BLaER1 treated with 17β-estradiol and CSF1 and Interleukin-3, amounts not matched to agents 10 nM and 100 nM (cell line): ENCODE results near the gene SLC25A25.
A peak's percentile ranks its signal among the peaks of the same experiment; 100 is the strongest.

ENCODE experiments used
- H3K27ac ChIP-seq, 11 experiments: shearing (Covaris generic); formaldehyde crosslinking; 2 replicates each; pipeline ENCODE4 v1.8.1; 2022
- H3K27me3 ChIP-seq, 11 experiments: shearing (Covaris generic); formaldehyde crosslinking; 2 replicates each; pipeline ENCODE4 v1.8.1; 2022
- H3K36me3 ChIP-seq, 11 experiments: shearing (Covaris generic); formaldehyde crosslinking; 2 replicates each; pipeline ENCODE4 v1.8.1; 2022
- H3K4me1 ChIP-seq, 10 experiments: shearing (Covaris generic); formaldehyde crosslinking; 2 replicates each; pipeline ENCODE4 v1.8.1; 2022
- H3K4me2 ChIP-seq, 11 experiments: shearing (Covaris generic); formaldehyde crosslinking; 2 replicates each; pipeline ENCODE4 v1.8.1; 2022
- H3K4me3 ChIP-seq, 10 experiments: shearing (Covaris generic); formaldehyde crosslinking; 2 replicates each; pipeline ENCODE4 v1.8.1; 2022
- H3K9ac ChIP-seq, 11 experiments: shearing (Covaris generic); formaldehyde crosslinking; 2 replicates each; pipeline ENCODE4 v1.8.1; 2022
- H3K9me3 ChIP-seq, 11 experiments: shearing (Covaris generic); formaldehyde crosslinking; replicated peaks in 1 of 11; 2 replicates each; pipeline ENCODE4 v1.8.1; 2022
- H4K20me1 ChIP-seq, 11 experiments: shearing (Covaris generic); formaldehyde crosslinking; 2 replicates each; pipeline ENCODE4 v1.8.1; 2022
- Cebpa-rat ChIP-seq, 11 experiments: shearing (Covaris generic); IDR thresholded peaks; 2 replicates each; pipeline ENCODE4 v1.8.1; 2022

SLC25A25 gene

GRCh38 chr9:128073253-128073886, 5.3 kb downstream of the SLC25A25 start:
- H3K4me1 ChIP-seq: peaks cover 50 to 84% (median 69%) of the 10 kb centered on the region in 10 experiments
- no peaks in the 10 kb centered on the region for H3K9me3 ChIP-seq
- TF ChIP-seq Cebpa-rat (IDR thresholded peaks at IDR 0.05): peak in 1 of 11 experiments; percentile 13; a peak in 1 of 22 replicates
- peak overlapping the region; percentile 85 to 96 (median 91) for H3K4me2 ChIP-seq
- H3K36me3 ChIP-seq: peaks cover 0 to 68% (median 47%) of the 10 kb centered on the region in 11 experiments; a peak in 18 of 22 replicates
- H3K27me3 ChIP-seq: no peaks in the 10 kb centered on the region
- peak overlapping the region; percentile 60 to 97 (median 81) for H3K27ac ChIP-seq
- H3K4me3 ChIP-seq: peak overlapping the region in 8 of 10 experiments; percentile 27 to 93 (median 42); a peak in 12 of 20 replicates
- peaks cover 10 to 98% (median 52%) of the 10 kb centered on the region in 11 experiments; a peak in 21 of 22 replicates for H4K20me1 ChIP-seq
- H3K9ac ChIP-seq: peak overlapping the region; percentile 63 to 85 (median 74); a peak in 21 of 22 replicates

- peaks cover 32 to 100% (median 91%) of the 10 kb centered on the region in 11 experiments; a peak in 21 of 22 replicates for H4K20me1 ChIP-seq
- peak overlapping the region in 6 of 11 experiments; percentile 30 to 80 (median 74); a peak in 11 of 22 replicates for H3K4me2 ChIP-seq
- peaks cover 0 to 88% (median 63%) of the 10 kb centered on the region in 11 experiments; a peak in 18 of 22 replicates for H3K36me3 ChIP-seq
- H3K27ac ChIP-seq: peak overlapping the region in 6 of 11 experiments; percentile 8 to 70 (median 44); a peak in 10 of 22 replicates
- H3K4me3 ChIP-seq: no peak overlapping the region
- peak overlapping the region in 2 of 11 experiments; percentile 41 to 51; a peak in 3 of 22 replicates for H3K9ac ChIP-seq
- H3K4me1 ChIP-seq: peaks cover 33 to 95% (median 71%) of the 10 kb centered on the region in 10 experiments
- H3K9me3 ChIP-seq: no peaks in the 10 kb centered on the region
- H3K27me3 ChIP-seq: no peaks in the 10 kb centered on the region
- no peak for TF ChIP-seq Cebpa-rat (IDR thresholded peaks at IDR 0.05)
These were observed 9.9 kb downstream of the SLC25A25 start for GRCh38 chr9:128077847-128078503.

GRCh38 chr9:128078504-128079434, 10.7 kb downstream of the SLC25A25 start:
- H3K4me2 ChIP-seq: peak overlapping the region in 6 of 11 experiments; percentile 30 to 80 (median 74); a peak in 12 of 22 replicates
- H3K9ac ChIP-seq: peak overlapping the region in 2 of 11 experiments; percentile 41 to 51; a peak in 3 of 22 replicates
- H3K27me3 ChIP-seq: no peaks in the 10 kb centered on the region
- peaks cover 25 to 87% (median 66%) of the 10 kb centered on the region in 10 experiments for H3K4me1 ChIP-seq
- no peak for TF ChIP-seq Cebpa-rat (IDR thresholded peaks at IDR 0.05)
- H3K9me3 ChIP-seq: no peaks in the 10 kb centered on the region
- H4K20me1 ChIP-seq: peaks cover 32 to 100% (median 93%) of the 10 kb centered on the region in 11 experiments; a peak in 21 of 22 replicates
- H3K4me3 ChIP-seq: no peak overlapping the region
- H3K27ac ChIP-seq: peak overlapping the region in 6 of 11 experiments; percentile 8 to 70 (median 44); a peak in 10 of 22 replicates
- peaks cover 0 to 82% (median 59%) of the 10 kb centered on the region in 11 experiments; a peak in 18 of 22 replicates for H3K36me3 ChIP-seq

GRCh38 chr9:128080206-128080605, 12.2 kb downstream of the SLC25A25 start:
- H3K9ac ChIP-seq: no peak overlapping the region
- no peaks in the 10 kb centered on the region for H3K27me3 ChIP-seq
- H3K4me3 ChIP-seq: no peak overlapping the region
- peak overlapping the region; percentile 33 to 78 (median 64) for H3K4me2 ChIP-seq
- no peaks in the 10 kb centered on the region for H3K9me3 ChIP-seq
- peaks cover 38 to 100% (median 93%) of the 10 kb centered on the region in 11 experiments; a peak in 21 of 22 replicates for H4K20me1 ChIP-seq
- H3K27ac ChIP-seq: peak overlapping the region in 1 of 11 experiments; percentile 60; a peak in 1 of 22 replicates
- peaks cover 0 to 80% (median 55%) of the 10 kb centered on the region in 11 experiments; a peak in 21 of 22 replicates for H3K36me3 ChIP-seq
- TF ChIP-seq Cebpa-rat (IDR thresholded peaks at IDR 0.05): no peak
- peaks cover 23 to 75% (median 58%) of the 10 kb centered on the region in 10 experiments for H3K4me1 ChIP-seq

- Histone ChIP-seq H3K27me3 (no peaks in the 10 kb centered on the region), H3K9ac (peak overlapping the region in 6 of 11 experiments; percentile 5 to 47 (median 22); a peak in 6 of 22 replicates), H3K4me1 (peaks cover 23 to 70% (median 58%) of the 10 kb centered on the region in 10 experiments), H3K4me2 (peak overlapping the region; percentile 33 to 78 (median 64)), H3K27ac (peak overlapping the region in 9 of 11 experiments; percentile 0 to 60 (median 21); a peak in 11 of 22 replicates), H3K9me3 (no peaks in the 10 kb centered on the region), H3K36me3 (peaks cover 8 to 80% (median 55%) of the 10 kb centered on the region in 11 experiments; a peak in 21 of 22 replicates), H3K4me3 (no peak overlapping the region), H4K20me1 (peaks cover 46 to 100% (median 95%) of the 10 kb centered on the region in 11 experiments; a peak in 21 of 22 replicates)
- TF ChIP-seq Cebpa-rat (IDR thresholded peaks at IDR 0.05): no peak
These were observed 13.0 kb downstream of the SLC25A25 start for GRCh38 chr9:128081056-128081455.

GRCh38 chr9:128082151-128082550, 14.1 kb downstream of the SLC25A25 start:
- no peak overlapping the region for H3K4me3 ChIP-seq
- H3K9me3 ChIP-seq: no peaks in the 10 kb centered on the region
- H3K4me1 ChIP-seq: peaks cover 23 to 65% (median 55%) of the 10 kb centered on the region in 10 experiments
- H3K27ac ChIP-seq: peak overlapping the region in 7 of 11 experiments; percentile 0 to 60 (median 29); a peak in 11 of 22 replicates
- H3K9ac ChIP-seq: peak overlapping the region in 7 of 11 experiments; percentile 10 to 37 (median 22); a peak in 9 of 22 replicates
- H3K36me3 ChIP-seq: peaks cover 9 to 79% (median 53%) of the 10 kb centered on the region in 11 experiments; a peak in 21 of 22 replicates
- no peaks in the 10 kb centered on the region for H3K27me3 ChIP-seq
- no peak for TF ChIP-seq Cebpa-rat (IDR thresholded peaks at IDR 0.05)
- peak overlapping the region; percentile 33 to 78 (median 64) for H3K4me2 ChIP-seq
- peaks cover 46 to 100% (median 96%) of the 10 kb centered on the region in 11 experiments; a peak in 21 of 22 replicates for H4K20me1 ChIP-seq

- H3K9me3 ChIP-seq: no peaks in the 10 kb centered on the region
- peaks cover 41 to 100% (median 96%) of the 10 kb centered on the region in 11 experiments; a peak in 21 of 22 replicates for H4K20me1 ChIP-seq
- no peak overlapping the region for H3K27ac ChIP-seq
- peaks cover 45 to 65% (median 57%) of the 10 kb centered on the region in 10 experiments for H3K4me1 ChIP-seq
- no peak overlapping the region for H3K9ac ChIP-seq
- H3K27me3 ChIP-seq: no peaks in the 10 kb centered on the region
- TF ChIP-seq Cebpa-rat (IDR thresholded peaks at IDR 0.05): no peak
- peaks cover 9 to 80% (median 36%) of the 10 kb centered on the region in 11 experiments; a peak in 21 of 22 replicates for H3K36me3 ChIP-seq
- H3K4me2 ChIP-seq: no peak overlapping the region
- no peak overlapping the region for H3K4me3 ChIP-seq
These were observed 16.7 kb downstream of the SLC25A25 start for GRCh38 chr9:128084746-128085145.
